GM12864 (cell line): ENCODE measurements around the gene ARHGAP35.
"Not testable (repeated sequence)": the region's sequence is repeated elsewhere in the genome, so short reads cannot be mapped to it uniquely, and the experiment has no call there.

ENCODE experiments used
- DNase-seq: peaks from one replicate; pipeline ENCODE4 v3.0.0-alpha.2; 2011; ENCODE audit warnings: low read depth
- H3K4me3 ChIP-seq: 2 replicates; pipeline ENCODE4 v1.5.1; 2011; ENCODE audit warnings: mild to moderate bottlenecking, low read depth, low read length, control low read depth
- TF ChIP-seq, protein P1 (sequence below): IDR thresholded peaks from 2 replicates; pipeline ENCODE4 v1.5.1; 2011; ENCODE audit warnings: low read depth, mild to moderate bottlenecking, moderate library complexity, low read length, control low read depth, inconsistent platforms; ENCODE audit errors: missing control alignments

The ARHGAP35 gene

DNA sequence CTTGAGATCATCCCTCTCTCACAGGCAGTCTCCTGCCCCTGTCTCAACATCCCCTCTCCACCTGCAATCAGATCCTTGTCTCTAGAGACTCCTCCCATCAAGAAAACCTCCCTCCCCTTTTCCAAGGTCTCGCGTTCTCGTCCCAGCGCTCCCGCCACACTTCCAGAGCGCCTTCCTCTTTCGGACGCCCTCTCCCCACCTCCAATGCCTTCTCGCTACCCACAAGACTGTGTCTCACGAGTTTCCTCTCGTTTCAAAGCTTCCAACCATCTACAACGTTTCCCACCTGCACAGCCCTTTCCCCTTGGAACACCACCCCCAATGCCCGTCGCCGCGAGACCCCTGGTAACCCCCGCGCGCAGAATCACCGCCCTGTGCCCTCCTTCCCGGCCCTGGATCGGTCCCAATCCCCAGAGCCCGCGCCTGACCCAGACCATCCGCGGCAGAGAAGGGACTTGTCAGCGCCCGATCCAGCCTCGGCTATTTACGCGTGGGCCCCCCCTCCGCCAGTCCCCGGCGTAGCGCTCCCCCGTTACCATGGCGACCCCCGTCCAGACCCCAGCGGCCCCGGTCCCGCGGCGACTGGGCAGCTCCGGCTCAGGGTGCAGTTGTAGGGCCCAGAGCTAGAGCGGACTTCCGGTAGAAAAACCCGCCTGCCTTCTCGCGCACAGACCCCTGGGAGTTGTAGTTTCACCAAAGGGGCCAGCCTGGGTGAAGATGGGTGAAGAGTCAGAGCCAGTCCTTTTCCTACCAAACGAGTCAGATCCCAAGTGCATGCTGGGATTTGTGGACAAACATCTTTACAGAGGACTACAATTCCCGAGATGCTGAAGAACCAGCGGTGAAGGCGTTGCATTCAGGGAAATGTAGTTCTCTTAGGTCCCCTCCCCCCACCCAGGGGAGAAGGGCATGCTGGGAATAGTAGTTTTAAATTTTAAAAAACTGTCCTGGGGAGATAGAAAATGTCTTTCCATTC lies 10.3 kb upstream of the ARHGAP35 start, which contains the start of gene AP2S1:
AP2S1 (minus strand) TSS at position 619 of the 976 bp plus-strand sequence; CDS start at position 539, 80 bp downstream.
- peak; percentile 97 for DNase-seq
- TF ChIP-seq, protein P1, sequence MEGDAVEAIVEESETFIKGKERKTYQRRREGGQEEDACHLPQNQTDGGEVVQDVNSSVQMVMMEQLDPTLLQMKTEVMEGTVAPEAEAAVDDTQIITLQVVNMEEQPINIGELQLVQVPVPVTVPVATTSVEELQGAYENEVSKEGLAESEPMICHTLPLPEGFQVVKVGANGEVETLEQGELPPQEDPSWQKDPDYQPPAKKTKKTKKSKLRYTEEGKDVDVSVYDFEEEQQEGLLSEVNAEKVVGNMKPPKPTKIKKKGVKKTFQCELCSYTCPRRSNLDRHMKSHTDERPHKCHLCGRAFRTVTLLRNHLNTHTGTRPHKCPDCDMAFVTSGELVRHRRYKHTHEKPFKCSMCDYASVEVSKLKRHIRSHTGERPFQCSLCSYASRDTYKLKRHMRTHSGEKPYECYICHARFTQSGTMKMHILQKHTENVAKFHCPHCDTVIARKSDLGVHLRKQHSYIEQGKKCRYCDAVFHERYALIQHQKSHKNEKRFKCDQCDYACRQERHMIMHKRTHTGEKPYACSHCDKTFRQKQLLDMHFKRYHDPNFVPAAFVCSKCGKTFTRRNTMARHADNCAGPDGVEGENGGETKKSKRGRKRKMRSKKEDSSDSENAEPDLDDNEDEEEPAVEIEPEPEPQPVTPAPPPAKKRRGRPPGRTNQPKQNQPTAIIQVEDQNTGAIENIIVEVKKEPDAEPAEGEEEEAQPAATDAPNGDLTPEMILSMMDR: no peak
- peak within 1 kb of the TSS; percentile 75 for H3K4me3 ChIP-seq

DNA sequence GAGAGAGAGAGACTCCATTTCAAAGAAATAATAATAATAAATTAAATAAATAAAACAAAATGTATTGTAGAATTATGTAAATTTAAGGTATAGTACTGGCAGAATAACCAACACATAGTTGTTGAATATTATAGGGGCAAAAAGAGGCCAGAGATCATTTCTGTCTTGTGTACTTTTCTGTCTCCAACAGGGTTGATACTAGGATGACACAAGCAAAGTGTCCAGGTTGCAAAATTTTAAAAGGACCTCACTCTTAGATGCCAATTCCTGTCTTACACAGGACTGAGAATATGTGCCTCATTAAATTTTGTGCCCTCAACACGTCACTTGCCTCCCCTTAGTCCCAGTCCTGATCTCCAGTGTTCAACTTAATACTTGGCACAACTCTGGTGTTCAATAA lies 8.0 kb upstream of the ARHGAP35 start:
- DNase-seq: no peak
- TF ChIP-seq, protein P1: no peak
- no peak overlapping the region for H3K4me3 ChIP-seq

DNA sequence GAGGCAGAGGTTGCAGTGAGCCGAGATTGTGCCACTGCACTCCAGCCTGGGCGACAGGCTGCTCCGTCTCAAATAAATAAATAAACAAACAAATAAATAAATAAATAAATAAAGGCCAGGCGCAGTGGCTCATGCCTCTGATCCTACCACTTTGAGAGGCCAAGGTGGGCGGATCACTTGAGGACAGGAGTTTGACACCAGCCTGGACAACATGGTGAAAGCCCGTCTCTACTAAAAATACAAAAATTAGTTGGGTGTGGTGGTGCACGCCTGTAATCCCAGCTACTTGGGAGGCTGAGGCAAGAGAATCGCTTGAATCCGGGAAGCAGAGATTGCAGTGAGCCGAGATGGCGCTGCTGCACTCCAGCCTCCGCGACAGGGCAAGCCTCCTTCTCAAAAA lies 6.1 kb upstream of the ARHGAP35 start:
- H3K4me3 ChIP-seq, DNase-seq: not testable (repeated sequence)

DNA sequence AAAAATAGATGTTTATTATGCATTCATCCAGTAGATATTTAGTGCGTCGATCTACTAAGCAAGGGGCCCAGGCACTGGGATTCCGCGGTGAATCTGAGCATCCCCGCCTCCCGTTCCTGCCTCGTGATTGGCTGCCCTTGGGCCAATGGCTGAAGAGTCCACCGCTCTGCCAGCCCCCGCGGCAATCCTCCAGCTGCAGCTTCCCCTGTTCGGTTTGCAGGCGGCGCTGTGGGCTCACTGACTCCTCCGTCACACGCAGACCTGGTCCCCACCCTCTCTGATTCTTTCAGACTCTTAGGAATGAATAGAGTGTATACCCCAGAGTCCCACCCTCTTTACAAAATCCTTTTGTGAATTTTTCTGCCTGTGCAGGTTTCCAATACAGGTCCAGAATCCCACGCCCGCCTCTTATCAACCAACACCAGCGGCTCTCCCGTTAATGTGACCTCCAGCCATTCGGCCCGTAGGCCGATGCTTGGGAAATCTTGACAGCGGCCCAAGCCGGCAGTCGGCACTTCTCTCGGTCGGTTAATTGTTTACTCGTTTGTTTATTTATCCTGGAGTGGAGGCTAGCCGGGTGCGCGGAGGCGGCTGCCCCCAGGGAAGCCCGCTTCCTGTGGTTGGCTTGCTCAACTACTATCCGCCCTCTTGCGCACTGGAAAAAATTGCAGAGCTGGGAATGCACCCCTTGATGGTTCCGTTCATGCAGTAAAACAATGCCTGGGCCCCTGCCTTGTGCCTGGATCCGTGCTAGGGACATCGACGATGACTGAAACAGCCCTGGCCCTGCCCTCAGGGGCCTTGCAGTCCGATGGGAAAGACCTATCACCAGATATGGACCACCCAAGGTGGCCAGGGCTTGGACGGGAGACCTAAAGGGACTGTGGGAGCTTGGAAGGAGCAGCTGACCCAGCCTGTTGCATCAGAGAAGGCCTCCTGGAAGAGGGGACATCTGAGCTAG lies 4.5 kb upstream of the ARHGAP35 start:
- TF ChIP-seq, protein P1: peak; percentile 74
- peak overlapping the region; percentile 41; the same call in 1 of the 2 replicates for H3K4me3 ChIP-seq
- peak; percentile 72 for DNase-seq

DNA sequence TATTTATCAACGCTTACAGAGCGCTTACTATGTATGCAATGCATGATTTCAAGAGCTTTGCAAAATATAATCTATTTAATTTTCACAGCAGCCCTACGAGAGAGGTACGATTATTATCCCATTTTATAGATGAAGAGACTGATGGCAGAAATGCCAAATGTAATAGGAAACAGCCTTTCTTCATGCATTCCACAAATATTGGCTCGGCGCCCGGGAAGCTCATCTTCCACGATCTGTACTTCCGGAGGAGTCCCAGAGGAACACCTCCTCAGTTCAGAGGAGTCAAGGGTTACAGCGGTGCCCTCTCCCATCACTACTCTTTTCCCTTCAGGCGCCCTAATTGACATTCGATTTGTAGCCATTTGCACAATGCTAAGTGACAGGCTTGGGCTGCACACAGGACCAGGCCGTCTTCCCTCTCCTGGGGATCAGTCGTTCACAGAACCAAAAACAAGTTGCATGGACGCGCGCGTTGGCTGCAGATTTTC lies 1.1 kb upstream of the ARHGAP35 start:
- DNase-seq: no peak
- TF ChIP-seq, protein P1: no peak
- H3K4me3 ChIP-seq: peak overlapping the region; percentile 91

DNA sequence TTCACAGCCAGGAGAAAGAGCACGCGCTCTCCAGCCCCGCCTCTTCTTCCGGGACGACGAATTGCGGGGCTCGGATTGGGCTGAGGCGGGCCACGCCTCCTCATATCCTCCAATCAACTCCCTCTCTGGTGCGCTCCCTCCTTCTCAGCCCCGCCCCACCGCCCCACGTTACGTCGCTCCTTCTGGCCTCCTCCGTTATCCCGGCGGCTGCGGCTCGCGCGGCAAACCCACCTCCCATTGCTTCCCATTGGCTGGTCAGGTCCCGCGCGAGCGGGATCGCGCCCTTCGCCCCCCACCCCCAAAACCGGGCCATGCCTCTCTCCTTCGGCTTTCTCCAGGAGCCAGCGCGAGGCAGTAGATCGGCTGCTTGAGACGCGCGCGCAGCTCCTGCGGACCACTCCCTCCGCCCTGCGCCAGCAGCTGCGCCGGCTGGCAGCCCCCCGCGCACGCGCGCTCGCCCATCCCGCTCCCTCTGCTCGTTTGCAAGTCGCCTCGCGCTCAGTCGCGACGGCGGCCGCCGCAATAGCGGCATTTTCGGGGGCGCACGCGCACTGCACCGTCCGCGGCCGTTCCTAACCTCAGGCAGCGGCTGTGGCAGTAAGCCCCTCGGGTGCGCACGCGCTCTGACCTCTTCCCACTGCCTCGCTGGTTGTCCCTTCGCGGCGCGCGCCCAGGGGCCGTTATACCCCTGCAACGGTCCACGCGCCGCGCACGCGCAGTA lies 512 bp upstream of the ARHGAP35 start:
- peak; percentile 92 for DNase-seq
- TF ChIP-seq, protein P1: no peak
- H3K4me3 ChIP-seq: peak overlapping the region; percentile 91
